Measurements from ENCODE around the gene FRMD3.
"Not testable (repeated sequence)": the region's sequence is repeated elsewhere in the genome, so short reads cannot be mapped to it uniquely, and the experiment has no call there.

The FRMD3 gene

GRCh38 chr9:83383034-83383433 is 155.2 kb downstream of the FRMD3 start:
- H3K27ac Mint-ChIP-seq = no peak overlapping the region
- no peaks in the 10 kb centered on the region for H3K4me1 Mint-ChIP-seq
- H3K4me3 Mint-ChIP-seq = no peak overlapping the region
- H3K36me3 Mint-ChIP-seq = no peaks in the 10 kb centered on the region
- no peaks in the 10 kb centered on the region for H3K9me3 Mint-ChIP-seq
- no peak for ATAC-seq
- DNase-seq (ENCODE audit: low spot score in 2 of 2) = no peak

GRCh38 chr9:83382421-83382820 is 155.8 kb downstream of the FRMD3 start:
- Mint-ChIP-seq H3K36me3 (no peaks in the 10 kb centered on the region), H3K4me1 (no peaks in the 10 kb centered on the region), H3K4me3 (no peak overlapping the region), H3K27ac (no peak overlapping the region), H3K9me3 (no peaks in the 10 kb centered on the region)
- ATAC-seq = no peak
- no peak for DNase-seq (ENCODE audit: low spot score in 2 of 2)

DNA sequence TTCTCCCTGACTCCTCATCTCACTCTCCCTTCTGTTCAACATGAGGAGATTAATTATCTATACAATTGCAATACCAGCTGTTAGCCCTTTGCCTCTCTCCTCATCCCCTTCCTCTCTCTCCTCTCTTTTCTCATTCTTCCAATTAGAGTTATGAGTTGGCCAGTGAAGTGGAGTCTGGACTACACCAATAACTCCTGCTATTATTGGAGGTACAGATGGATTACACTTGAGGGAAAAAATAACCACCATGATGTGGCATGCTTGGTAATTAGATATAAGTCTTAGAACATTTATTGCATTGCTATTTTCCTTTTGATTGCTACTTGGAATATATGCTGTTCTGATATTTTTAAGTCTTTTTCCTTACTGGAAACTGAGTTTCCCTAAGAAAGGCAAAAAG is 159.2 kb downstream of the FRMD3 start:
- no peaks in the 10 kb centered on the region for H3K4me1 Mint-ChIP-seq
- H3K27ac Mint-ChIP-seq = no peak overlapping the region
- ATAC-seq (no peak), DNase-seq (ENCODE audit: low spot score in 2 of 2) (no peak)
- no peak overlapping the region for H3K4me3 Mint-ChIP-seq
- no peaks in the 10 kb centered on the region for H3K36me3 Mint-ChIP-seq
- no peaks in the 10 kb centered on the region for H3K9me3 Mint-ChIP-seq

DNA sequence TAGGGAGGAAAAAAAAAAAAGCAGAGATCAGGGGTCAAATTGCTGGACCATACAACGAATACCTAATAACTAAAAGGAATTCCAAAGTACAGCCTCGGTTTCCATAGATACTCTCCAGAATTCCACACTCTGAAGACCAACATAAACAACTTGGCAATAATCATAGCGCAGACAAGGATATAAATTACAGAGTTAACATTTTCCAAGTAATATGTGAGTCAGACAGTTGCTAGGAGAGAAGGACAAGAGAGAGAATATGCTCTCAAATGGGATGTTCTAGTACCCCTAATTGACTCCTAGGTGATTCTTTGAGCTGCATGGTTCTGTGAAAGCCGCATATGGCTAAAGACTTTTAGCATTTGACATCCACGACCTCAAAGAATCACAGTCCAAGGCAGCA is 165.2 kb downstream of the FRMD3 start:
- Mint-ChIP-seq H3K4me1 (no peaks in the 10 kb centered on the region), H3K9me3 (no peaks in the 10 kb centered on the region), H3K27ac (no peak overlapping the region), H3K4me3 (no peak overlapping the region), H3K36me3 (no peaks in the 10 kb centered on the region)
- ATAC-seq (no peak), DNase-seq (ENCODE audit: low spot score in 2 of 2) (no peak)

DNA sequence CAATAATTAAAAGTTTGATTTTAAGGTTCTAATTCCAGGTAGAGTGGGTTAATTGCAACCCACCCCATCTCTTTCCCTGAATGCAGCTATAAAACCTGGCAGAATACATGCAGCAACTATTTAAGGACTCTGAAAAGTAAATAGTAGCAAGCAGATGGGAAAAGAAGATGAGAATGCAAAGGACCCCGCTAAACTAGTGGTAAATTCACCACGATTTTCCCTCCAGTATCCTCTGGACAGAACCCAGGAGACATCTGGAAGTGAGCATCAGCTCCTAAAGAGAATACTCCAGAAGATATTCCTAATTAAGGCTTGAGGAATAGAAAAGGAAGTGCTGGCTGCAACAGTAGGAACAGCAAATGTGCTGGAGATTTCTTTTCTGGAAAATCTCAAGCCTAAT is 170.9 kb downstream of the FRMD3 start:
- H3K9me3 Mint-ChIP-seq = peaks cover 3% of the 10 kb centered on the region
- no peak overlapping the region for H3K4me3 Mint-ChIP-seq
- no peak for ATAC-seq
- H3K36me3 Mint-ChIP-seq = no peaks in the 10 kb centered on the region
- no peak overlapping the region for H3K27ac Mint-ChIP-seq
- DNase-seq (ENCODE audit: low spot score in 2 of 2) = no peak
- H3K4me1 Mint-ChIP-seq = no peaks in the 10 kb centered on the region

- H3K4me1 Mint-ChIP-seq = no peaks in the 10 kb centered on the region
- ATAC-seq (no peak), DNase-seq (ENCODE audit: low spot score in 2 of 2) (no peak)
- H3K36me3 Mint-ChIP-seq = no peaks in the 10 kb centered on the region
- no peak overlapping the region for H3K27ac Mint-ChIP-seq
- peaks cover 3% of the 10 kb centered on the region for H3K9me3 Mint-ChIP-seq
- no peak overlapping the region for H3K4me3 Mint-ChIP-seq
These were observed 175.7 kb downstream of the FRMD3 start for GRCh38 chr9:83362341-83362995.

GRCh38 chr9:83359039-83359438 is 179.2 kb downstream of the FRMD3 start:
- no peak overlapping the region for H3K27ac Mint-ChIP-seq
- DNase-seq (ENCODE audit: low spot score in 2 of 2) (no peak), ATAC-seq (no peak)
- H3K36me3 Mint-ChIP-seq = no peaks in the 10 kb centered on the region
- H3K4me3 Mint-ChIP-seq = no peak overlapping the region
- H3K4me1 Mint-ChIP-seq = no peaks in the 10 kb centered on the region
- H3K9me3 Mint-ChIP-seq = peaks cover 3% of the 10 kb centered on the region

DNA sequence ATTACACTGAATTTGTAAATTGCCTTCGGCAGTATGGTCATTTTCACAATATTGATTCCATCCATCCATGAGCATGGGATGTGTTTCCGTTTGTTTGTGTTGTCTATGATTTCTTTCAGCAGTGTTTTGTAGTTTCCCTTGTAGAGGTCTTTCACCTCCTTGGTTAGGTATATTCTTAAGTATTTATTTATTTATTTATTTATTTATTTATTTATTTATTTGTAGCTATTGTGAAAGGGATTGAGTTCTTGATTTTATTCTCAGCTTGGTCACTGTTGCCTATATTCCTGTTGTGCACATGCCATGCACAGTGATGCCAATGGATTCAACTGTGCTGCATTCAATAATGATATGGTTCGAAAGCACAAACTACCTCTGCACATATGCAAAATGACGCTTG is 179.7 kb downstream of the FRMD3 start:
- H3K4me3 Mint-ChIP-seq; H3K4me1 Mint-ChIP-seq; H3K27ac Mint-ChIP-seq; H3K36me3 Mint-ChIP-seq; H3K9me3 Mint-ChIP-seq; ATAC-seq; DNase-seq (ENCODE audit: low spot score in 2 of 2): not testable (repeated sequence)

DNA sequence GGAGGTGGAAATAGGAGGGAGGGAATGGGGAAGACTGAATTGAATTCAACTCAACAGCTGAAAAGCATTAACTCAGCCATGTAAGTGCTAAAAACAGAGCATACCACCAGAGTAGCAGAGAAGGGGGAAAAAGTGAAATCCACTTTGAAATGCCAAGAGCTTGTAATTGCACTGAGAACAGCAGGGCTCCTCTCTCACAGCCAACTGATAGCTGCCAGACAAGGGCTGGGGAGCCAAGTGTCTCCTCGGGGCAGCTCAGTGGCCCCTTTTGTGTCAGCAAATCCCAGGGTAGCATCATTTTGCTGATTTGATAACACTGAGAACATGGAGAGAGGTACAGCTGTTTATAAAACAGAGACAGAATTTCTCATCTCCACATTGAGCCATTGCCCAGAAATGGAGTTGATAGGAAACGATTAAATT is 182.5 kb downstream of the FRMD3 start:
- H3K4me1 Mint-ChIP-seq = no peaks in the 10 kb centered on the region

GRCh38 chr9:83355024-83355444 is 183.2 kb downstream of the FRMD3 start:
- H3K27ac Mint-ChIP-seq = no peak overlapping the region
- H3K36me3 Mint-ChIP-seq = no peaks in the 10 kb centered on the region
- H3K4me1 Mint-ChIP-seq = no peaks in the 10 kb centered on the region
- no peaks in the 10 kb centered on the region for H3K9me3 Mint-ChIP-seq
- no peak overlapping the region for H3K4me3 Mint-ChIP-seq
- ATAC-seq (no peak), DNase-seq (ENCODE audit: low spot score in 2 of 2) (no peak)

More for the DNA sequence above, 182.5 kb downstream of the FRMD3 start:
- ATAC-seq = no peak
- no peaks in the 10 kb centered on the region for H3K36me3 Mint-ChIP-seq
- DNase-seq (ENCODE audit: low spot score in 2 of 2) = no peak
- no peak overlapping the region for H3K4me3 Mint-ChIP-seq
- no peak overlapping the region for H3K27ac Mint-ChIP-seq
- no peaks in the 10 kb centered on the region for H3K9me3 Mint-ChIP-seq

GRCh38 chr9:83349031-83349430 is 189.2 kb downstream of the FRMD3 start:
- ATAC-seq (no peak), DNase-seq (ENCODE audit: low spot score in 2 of 2) (no peak)
- H3K4me3 Mint-ChIP-seq = no peak overlapping the region

GRCh38 chr9:83346655-83347420 is 191.4 kb downstream of the FRMD3 start:
- Mint-ChIP-seq H3K27ac (no peak overlapping the region), H3K4me3 (no peak overlapping the region), H3K9me3 (no peaks in the 10 kb centered on the region), H3K36me3 (no peaks in the 10 kb centered on the region), H3K4me1 (no peaks in the 10 kb centered on the region)
- ATAC-seq = no peak
- no peak for DNase-seq (ENCODE audit: low spot score in 2 of 2)

More at GRCh38 chr9:83349031-83349430, 189.2 kb downstream of the FRMD3 start:
- Mint-ChIP-seq H3K36me3 (no peaks in the 10 kb centered on the region), H3K27ac (no peak overlapping the region), H3K4me1 (no peaks in the 10 kb centered on the region), H3K9me3 (no peaks in the 10 kb centered on the region)

DNA sequence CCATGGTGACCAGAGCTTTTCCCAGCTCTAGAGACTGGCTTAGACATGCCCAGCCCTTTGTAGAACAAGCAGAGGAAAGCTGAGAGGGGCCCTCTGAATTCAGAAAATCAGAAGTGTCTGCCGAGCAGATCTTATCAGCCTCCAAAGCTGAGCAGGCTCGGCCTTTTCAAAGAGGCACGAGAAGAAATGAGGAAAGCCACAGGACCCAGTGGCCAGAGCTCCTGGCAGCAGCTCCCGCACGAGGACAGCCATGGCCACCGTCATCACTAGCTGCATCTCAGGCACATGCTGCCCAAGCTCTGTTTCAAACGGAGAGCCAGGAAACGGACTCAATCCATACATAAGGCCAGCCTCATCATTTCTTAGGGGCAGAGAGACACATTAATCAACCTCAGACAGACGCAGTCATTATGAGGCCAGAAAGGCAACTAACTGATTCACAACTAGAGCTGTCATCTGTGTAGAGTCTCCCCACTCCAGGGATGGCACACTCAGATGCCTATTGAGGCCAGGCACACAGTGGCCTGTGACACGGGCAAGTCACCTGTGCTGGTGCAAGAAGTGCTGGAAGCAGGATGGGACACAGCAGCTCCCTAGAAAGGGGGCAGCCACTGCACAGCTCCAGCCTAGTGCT is 194.7 kb downstream of the FRMD3 start:
- H3K4me1 Mint-ChIP-seq = no peaks in the 10 kb centered on the region
- no peak overlapping the region for H3K4me3 Mint-ChIP-seq
- H3K9me3 Mint-ChIP-seq = no peaks in the 10 kb centered on the region
- ATAC-seq (peak; percentile 60), DNase-seq (ENCODE audit: low spot score in 2 of 2) (no peak)
- no peaks in the 10 kb centered on the region for H3K36me3 Mint-ChIP-seq
- H3K27ac Mint-ChIP-seq = no peak overlapping the region

- H3K27ac Mint-ChIP-seq = no peak overlapping the region
- no peaks in the 10 kb centered on the region for H3K4me1 Mint-ChIP-seq
- no peaks in the 10 kb centered on the region for H3K36me3 Mint-ChIP-seq
- DNase-seq (ENCODE audit: low spot score in 2 of 2) (no peak), ATAC-seq (no peak)
- no peak overlapping the region for H3K4me3 Mint-ChIP-seq
- no peaks in the 10 kb centered on the region for H3K9me3 Mint-ChIP-seq
These were observed 195.5 kb downstream of the FRMD3 start for GRCh38 chr9:83342731-83343130.

GRCh38 chr9:83342006-83342405 is 196.2 kb downstream of the FRMD3 start:
- ATAC-seq (no peak), DNase-seq (ENCODE audit: low spot score in 2 of 2) (no peak)
- Mint-ChIP-seq H3K9me3 (no peaks in the 10 kb centered on the region), H3K4me1 (no peaks in the 10 kb centered on the region), H3K27ac (no peak overlapping the region), H3K36me3 (no peaks in the 10 kb centered on the region), H3K4me3 (no peak overlapping the region)

GRCh38 chr9:83340451-83340850 is 197.8 kb downstream of the FRMD3 start:
- ATAC-seq (no peak), DNase-seq (ENCODE audit: low spot score in 2 of 2) (no peak)
- Mint-ChIP-seq H3K27ac (no peak overlapping the region), H3K9me3 (no peaks in the 10 kb centered on the region), H3K36me3 (no peaks in the 10 kb centered on the region), H3K4me1 (no peaks in the 10 kb centered on the region), H3K4me3 (no peak overlapping the region)

Measured in stimulated activated effector memory CD8-positive, alpha-beta T cell treated with anti-CD3 and anti-CD28 coated beads, Interleukin-12 subunit alpha, Interleukin-12 subunit beta, amount 100 ng/mL, for 72 hours (primary cell).